Measurements from ENCODE around the gene CFAP91.
"Not testable (repeated sequence)": the region's sequence is repeated elsewhere in the genome, so short reads cannot be mapped to it uniquely, and the experiment has no call there.

Gene CFAP91

DNA sequence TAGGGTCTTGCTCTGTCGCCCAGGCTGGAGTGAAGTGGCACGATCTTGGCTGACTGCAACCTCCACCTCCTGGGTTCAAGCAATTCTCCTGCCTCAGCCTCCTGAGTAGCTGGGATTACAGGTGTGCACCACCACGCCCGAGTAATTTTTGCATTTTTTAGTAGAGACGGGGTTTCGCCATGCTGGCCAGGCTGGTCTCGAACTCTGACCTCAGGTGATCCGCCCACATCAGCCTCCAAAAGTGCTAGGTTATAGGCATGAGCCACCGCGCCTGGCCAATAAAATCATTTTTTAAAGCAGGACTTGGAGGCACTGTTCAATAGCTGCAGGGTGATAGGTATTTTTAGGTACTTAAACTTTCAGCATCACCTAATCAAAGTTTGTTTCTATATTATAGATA, 24.6 kb upstream of the CFAP91 start:
- not testable (repeated sequence) for DNase-seq

DNA sequence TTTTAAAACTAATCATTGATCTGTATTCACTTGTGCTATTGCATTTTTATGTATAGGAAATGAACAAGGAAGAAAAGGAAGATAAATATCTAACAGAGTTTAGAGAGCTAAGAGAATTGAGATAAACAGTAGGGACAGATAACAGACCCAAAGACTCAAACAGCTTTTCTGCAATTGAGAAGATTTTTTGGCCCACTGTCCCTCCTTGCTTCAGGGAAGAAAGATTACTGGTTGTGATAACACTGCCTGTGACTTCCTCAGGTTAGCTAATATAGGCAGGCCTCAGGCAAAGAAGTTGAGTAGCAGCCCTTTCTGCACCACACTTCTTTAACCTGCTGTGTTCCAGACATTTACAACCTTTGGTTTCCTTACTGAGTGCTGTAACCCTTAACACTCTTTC, 22.9 kb upstream of the CFAP91 start:
- DNase-seq: no peak

DNA sequence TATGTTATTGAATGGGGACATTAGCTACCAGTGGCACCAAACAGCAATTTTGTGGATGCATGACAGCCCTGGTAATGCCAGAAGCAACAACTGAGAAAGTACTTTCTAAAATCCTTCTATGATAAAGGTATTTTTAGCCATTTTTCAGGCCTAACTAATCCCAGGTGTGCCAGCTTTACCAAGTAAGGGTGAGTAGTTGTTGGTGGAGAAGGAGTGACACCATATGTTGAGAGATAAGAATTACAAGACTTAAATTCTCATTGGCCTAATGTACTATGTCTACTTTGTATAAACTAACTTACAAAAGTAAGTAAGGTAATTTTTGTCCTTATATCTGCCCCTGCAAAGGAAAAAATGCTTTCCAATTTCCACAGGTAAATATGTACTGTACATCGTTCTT, 21.5 kb upstream of the CFAP91 start:
- peak; percentile 56 for DNase-seq

DNA sequence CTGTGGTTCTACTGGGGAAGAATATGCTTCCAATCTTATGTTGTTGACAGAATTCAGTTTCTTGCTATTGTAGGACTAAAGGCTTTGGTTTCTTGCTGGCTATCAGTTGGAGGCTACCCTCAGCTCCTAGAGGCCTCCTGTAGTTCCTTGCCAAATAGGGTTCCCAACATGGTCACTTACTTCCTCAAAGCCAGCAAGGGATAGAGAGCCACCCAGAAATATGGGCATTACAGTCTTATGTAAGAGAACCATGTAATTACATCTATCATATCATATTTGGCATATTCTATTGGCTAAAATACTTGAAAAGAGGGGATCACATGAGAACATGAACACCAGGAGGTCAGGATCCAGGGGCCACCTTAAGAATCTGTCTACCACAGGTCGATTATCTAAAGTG, 19.4 kb upstream of the CFAP91 start:
- DNase-seq: no peak

DNA sequence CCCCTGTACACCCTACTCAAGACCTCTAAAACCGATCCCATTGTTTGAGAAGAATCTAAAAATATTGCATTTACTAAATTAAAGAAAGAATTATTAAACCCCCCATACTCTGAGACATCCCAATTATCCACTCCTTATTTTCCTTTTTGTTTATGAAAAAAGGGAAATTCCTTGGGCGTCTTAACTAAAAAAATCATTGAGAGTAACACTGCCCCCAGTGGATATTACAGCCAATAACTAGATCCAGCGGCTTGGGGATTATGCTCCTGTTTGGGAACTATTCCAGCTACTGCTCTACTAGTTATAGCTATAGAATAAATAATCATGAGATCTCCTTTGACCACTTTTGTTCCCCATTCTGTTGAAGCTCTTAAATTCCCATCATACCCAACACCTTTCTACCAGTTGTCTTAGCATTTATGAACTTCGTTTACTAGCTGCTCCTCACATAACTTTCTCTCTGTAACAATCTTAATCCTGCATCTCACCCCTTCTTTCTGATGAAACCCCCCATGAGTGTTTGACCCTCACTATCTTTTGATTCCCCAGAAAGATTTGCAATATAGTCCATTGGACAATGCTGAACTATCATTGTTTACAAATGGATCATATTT, 12.7 kb upstream of the CFAP91 start:
- peak; percentile 53 for DNase-seq

DNA sequence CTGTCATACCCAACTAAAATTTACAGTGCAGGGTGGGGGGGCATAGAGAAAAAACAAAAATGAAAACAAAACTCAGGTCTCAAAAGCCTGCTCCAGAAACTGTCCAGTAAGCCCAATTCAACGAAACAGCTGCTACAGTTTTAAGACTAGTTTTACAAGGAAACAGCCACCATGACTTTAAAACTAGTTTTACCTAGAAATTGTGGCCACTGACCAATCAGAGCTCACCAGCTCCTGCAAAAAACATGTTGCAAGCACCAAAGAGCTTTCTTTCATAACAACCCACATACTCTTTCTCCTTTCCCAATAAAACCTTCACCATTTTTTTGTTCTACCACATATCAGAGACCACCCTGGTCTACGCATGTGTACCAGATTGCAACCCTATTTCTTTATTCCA, 7.3 kb upstream of the CFAP91 start:
- DNase-seq: no peak

DNA sequence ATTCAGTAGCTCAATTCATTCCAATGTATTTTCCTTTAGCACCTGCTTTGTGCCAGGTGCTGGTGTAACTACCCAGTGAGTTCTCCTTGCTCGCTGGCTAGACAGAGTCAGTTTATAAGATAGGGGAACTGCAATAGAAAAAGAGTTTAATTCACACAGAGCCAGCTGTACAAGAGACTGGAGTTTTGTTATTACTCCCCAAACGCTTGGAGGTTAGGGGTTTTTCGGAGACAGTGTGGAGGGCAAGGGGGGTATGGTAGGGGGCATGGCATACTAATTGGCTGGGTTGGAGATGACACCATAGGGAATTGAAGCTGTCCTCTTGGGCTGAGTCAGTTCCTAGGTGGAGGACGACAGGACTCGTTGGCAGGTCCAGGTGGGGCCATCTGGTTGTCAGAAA, 5.4 kb upstream of the CFAP91 start:
- no peak for DNase-seq

DNA sequence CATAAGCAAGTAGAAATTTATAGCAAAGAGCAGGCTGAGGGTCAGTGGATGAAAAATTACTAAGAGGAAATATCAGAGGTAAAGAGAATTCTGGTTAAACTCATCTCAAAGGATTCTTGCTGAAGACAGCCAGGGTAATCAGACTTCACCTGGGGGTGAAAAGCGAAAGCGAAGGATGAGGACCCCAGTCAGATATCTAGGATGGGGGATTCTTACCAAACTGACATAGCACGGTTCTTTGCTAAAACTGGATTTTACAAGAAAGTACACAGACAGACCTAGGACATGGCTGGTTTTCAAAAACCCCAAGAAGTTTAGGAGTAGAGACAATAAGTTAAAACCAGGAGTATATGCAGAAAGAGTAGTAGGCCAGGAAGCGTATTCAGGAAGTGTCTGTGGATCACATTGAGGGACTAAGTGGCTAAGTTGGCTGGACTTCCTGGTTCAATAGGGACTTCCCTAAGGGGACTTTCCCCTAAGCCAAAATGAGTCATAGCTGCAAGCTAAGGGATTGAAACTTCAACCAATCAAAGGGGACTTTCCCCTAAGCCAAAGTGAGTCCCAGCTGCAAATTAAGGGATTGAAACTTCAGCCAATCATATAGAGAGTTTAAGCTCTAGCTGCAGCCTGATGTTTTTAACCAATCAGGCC, 2.4 kb upstream of the CFAP91 start:
- DNase-seq: peak; percentile 89

DNA sequence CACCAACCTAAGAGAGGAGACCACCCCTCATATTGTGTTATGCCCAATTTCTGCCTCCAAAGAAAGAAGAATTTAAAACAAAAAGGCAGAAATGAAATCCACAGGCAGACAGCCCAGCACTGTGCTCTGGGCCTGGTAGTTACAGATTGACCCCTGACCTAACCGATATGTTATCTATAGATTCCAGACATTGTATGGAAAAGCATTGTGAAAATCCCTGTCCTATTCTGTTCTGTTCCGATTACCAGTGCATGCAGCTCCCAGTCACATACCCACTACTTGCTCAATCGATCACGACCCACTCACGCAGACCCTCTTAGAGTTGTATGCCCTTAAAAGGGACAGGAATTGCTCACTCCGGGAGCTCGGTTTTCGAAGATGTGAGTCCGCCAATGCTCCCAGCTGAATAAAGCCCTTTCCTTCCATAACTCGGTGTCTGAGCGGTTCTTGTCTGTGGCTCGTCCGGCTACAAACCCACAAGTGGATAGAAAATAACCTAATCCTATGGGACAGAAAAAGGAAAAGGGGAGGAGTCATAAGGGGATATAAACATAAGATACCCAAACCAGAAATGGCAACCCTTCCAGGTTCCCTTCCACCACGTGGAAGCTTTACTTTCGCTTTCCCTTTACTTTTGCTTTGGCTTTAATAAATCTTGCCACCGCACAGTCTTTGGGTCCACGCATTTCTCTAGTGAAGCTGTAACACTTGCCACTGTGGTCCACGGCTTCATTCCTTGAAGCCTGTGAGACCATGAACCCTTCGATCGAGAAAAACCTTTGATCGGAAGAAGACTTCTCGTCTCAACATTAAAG, 1.7 kb upstream of the CFAP91 start:
- DNase-seq: no peak

DNA sequence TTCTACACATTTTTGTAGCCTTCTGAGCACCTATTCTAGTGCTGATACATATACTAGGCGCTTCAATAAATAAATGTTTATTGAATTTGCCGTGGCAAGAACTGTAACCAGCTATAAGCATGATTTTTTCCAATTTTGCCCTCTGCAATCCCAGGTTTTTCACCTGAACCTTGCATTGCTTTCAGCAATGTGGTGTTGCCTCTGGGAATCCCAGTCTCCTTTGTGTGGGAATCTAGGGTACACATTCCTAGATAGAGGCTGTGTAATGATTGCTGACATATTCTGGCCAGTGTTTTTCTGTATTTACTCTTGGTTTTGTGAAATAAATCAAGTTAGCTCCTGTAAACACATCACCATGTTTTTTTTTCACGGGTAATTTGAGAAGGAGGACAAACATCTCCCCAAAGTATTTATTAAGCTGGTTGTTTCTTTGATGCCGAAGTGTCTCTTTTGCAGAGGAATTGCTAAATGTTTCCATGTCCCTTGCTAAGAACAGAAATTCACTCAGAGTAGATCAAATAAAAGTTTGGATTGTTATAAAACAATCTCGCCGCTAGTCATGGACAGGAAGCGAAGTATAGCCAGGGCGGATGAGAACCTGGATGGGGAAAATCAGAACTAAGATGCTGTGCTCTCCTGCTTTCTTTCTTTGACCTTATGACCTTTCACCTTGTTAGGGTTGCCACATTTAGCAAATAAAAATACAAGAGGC, 1.2 kb downstream of the CFAP91 start:
- no peak for DNase-seq

DNA sequence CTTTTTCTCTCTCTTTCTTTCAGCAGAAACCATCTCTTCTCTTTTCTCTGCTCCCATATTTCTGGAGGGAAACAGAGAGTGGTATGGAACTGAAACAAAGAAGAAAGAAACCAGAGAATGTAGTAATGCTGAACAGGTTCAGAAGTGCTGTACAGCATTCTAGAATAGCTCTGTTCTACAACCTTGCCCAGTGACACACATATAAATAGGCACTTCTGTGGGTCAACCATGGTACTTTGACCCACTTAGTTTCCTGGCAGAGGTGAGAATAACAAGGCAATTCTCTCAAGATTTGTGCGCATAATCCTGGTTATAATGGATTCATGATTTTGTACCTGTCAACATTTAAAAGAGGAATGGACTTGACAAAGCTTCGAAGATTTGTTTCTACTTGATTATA, 12.3 kb downstream of the CFAP91 start:
- no peak for DNase-seq

DNA sequence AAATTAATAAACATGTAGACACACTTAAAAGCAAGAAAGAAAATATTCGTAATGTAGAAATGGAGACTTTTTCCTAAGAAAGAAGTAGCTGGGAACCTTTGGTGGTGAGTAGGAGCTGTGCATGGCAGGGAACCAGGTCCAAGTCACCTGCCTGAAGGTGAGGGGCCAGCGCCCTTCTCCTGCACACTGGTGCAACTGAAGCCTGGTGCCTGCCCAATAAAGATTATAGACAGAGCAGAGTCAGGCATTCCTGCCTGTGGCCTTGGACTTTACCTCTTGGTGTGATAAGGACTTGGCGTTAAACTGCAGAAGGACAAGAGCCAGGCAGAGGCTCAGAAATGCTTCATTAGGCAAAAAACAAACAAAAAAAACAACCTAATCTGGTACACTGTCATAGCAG, 14.2 kb downstream of the CFAP91 start:
- no peak for DNase-seq

DNA sequence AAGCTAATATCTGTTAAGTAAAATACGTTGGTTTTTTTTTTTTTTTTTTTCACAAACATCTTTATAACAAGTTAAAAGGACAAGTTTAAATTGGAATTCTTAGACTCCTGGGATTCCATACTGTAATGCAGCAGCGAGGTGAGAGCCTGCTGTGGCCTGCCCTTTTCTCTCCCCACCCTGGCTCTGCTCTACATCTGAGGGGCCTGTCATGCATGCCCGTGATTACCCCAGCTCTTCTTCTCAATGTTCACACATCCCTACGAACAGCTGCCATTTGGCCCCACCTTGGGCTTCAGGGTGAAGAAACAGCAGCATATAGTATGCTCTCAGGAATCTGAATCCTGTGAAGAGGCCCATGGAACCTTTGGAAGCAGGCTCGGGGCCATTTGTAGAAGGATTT, 14.7 kb downstream of the CFAP91 start:
- DNase-seq: no peak

DNA sequence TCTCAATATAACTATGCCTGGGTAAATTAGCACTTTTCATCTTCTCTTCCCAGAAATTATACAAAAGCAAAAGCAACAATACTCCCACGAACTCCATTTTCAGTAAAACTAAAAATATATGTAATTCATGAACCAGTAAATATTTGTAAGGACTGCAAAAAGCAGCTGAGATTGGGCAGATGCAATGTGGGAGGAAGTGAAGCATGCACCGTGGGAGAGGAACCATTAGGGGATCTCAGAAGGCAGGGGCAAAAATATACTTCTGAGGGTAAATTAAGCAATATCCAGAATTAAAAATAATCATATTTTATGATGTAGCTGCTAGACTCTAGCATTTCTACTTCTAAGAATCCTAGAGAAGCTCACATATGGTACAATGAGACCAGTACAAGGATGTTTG, 20.2 kb downstream of the CFAP91 start:
- peak; percentile 27 for DNase-seq

DNA sequence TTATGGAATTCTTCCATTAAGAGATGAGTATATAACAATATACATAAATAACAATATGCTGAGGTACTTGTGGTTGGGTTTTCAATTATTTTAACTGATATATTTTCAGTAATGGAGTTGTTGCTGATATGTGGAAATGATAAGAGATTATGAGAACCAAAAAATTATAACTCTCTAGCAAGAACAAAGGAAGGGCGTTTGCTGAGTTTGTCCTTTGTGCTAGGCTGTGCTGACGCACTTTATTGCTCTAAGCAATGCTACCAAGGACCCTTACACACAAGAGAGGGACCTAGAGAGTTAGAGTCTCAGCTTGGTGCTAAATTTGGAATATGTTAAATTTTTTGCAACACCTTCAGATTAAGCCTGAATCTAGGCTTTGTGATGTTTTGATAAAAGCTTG, 24.1 kb downstream of the CFAP91 start:
- no peak for DNase-seq

DNA sequence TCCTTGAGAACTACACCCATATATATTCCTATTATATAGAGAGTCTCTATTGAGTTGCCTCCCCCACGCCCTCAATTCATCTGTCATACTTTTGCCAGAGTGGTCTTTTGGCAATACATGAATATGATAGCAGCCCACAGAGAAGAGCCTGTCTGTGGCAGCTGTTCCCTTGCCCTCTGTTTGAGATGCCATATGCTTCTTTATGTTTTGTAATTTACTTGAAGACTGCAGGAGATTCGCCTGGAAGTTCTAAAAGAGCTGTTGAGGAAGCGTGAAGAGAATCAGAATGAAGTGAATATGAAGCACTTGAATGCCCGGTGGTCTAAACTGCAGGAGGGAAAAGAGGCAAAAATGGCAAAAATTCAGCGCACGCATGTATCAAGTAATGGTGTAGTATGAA, 27.2 kb downstream of the CFAP91 start:
- no peak for DNase-seq

DNA sequence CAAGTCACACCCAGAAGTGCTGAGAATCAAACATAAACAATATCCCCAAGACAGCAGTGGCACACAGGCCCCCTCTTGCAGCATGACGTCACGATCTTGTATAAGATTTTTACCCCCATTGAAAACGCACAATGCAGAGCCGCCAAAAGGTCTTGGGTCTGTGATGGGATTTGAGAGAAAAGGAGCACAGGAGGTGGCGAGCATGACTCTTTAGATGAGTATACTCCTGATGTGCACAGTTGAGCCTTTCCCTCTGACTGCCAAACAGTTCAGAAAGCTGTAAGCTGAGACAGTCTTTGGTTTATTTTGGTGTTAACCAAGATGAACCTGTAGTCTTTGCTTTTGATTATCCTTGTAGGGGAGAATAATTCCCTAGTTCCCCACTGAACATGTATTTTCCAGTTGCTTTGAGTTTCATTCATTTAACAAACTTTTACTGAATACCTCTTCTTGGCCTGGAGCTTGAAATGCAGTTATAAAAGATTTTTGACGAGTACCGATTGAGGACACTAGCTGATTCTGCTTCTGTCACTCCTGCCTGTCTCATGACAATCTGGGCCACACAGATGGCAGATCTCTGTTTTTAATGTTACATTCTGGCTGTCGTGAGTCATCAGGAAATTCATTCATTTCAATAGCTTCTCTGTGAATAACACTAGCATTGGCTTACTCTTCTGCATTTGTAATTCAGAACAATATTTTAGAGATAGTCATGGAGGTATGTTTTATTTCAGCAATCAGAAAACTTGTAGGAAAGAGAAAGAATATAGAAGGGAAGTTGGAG, 28.9 kb downstream of the CFAP91 start:
- peak; percentile 23 for DNase-seq

DNA sequence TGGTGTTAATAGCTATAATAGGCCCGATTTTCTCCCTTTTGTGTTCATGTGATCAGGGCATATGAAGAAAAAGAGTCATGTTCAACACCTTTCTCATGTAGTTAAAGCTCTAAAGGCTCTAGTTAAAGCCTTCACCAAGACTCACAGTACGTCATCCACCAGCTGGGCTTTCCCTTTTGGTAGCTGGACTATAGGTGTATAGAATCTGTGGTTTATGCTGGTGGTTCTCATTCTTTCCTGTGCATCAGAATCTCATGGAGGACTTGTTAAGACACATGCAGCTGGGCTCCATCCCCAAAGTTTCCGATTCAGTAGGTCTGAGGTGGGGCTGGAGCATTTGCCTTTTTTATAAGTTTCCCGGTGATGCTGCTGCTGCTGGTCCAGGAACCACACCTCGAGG, 31.0 kb downstream of the CFAP91 start:
- DNase-seq: no peak

DNA sequence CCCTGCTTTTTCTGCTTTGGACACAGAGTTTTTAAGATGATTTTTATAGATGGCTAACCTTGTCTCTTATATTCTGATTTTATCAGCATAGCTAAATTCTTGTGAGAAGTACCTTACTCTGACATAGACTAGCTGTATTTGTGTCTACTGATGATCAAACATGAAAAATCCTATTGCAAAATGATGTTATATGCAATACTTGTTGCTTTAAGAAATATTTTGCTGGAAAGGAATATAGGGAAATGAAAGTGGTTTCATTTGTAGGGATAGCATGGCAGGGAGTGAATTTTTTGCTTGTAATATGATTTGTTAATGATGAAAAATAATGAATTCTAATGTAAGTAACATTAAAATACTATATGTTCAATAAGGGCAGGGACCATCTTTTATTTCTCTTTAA, 35.9 kb downstream of the CFAP91 start:
- DNase-seq: peak; percentile 72

DNA sequence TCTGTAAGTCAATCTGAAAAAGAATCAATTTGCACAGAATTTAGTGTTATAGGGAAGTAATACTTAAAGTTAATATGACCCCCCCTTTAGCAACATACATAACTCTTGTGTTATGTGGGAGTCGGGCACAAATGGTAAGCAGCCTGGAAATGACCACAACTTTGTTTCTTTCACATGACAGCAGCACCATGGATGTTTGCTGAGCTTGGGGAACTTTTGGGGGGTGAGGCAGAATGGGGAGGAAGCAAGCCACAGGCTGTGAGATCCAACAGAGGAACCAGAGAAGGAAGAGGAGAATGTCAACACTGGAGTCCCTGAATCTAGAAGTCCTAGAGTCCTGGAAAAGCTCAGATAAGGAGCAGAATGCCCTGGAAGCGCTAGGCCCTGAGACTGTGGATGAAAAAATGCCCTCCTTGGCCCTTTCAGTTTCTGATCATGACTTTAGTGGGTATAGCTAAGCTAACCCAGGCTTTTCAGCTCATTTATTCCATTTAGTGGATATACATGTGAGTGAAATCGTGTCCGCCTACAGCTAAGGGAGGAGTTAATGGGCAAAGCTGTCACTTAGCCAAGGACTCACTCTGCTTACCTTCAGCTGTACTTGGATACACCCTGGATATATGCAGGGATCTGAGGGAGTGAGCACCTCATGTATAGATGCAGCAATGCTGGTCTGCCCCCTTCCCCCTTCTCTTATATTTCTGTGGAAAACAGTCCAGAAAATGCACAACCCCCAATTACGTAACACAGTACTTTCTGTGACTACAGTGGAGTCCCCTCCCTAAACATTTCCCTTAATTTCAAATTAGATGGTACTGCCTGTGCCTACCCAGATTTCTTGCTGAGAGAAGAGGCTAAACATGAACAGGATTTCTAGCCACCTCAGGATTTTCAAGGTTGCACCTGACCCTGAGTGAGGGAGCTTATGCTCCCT, 39.1 kb downstream of the CFAP91 start:
- DNase-seq: peak; percentile 66

DNA sequence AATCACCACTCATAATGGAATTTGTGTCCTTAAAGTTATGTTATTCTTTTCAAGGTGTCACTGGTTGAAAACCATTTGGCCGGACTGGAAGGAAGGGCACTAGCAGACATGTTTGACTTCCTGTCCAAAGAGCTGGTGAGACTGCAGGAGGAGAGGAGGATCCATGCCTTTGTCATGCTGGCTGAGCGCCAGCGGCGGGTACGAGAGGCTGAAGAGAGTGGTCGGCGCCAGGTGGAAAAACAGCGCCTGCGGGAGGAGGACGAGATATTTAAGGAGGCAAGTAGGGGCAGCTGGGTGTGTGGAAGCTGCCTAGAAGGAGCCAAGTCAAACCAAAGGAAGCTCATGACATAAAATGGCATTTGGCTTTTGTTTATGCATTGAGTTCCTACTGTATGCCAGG, 41.1 kb downstream of the CFAP91 start:
- DNase-seq: no peak

DNA sequence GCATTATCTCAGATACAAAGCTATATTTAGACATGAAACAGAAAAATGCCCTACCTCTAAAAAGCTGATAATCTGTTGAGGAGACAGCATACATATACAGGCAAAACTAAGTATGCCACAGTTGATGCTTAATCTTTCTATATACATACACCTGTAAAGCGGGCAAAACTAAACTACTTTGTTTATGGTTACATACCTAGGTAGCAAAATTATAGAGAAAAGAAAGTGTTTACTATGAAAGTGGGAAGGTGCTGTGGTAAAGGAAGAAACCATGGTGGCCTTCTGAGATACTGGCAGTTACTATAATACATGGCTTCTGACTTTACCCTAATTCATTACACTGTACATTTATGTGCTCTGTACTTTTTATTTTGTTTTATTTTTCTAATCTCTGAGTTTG, 43.1 kb downstream of the CFAP91 start:
- no peak for DNase-seq

All from suppressor macrophage treated with lipopolysaccharide for 4 hours (primary cell).